PC-3 (cell line): Measurements from ENCODE around the gene MED15. TPM values are rescaled to one million over a fixed set of nuclear protein-coding genes. Genes with fewer than 3 reads are reported as not detected.

Experiments used
- ATAC-seq: fragments of 200-7000 bp; cut with Tn5 transposase; 2 replicates; pipeline ENCODE4 v1.9.1; 2020; ENCODE audit warnings: mild to moderate bottlenecking, moderate library complexity
- BruUV-seq: library from RNA; stranded (reverse); fragments of 400-500 nt; replicated peaks from 2 replicates; lab custom pipeline; 2021; lab: Mats Ljungman, UMichigan
- CTCF ChIA-PET: fragments of 300-600 bp; sonication (Branson Sonifier 250); formaldehyde crosslinking; loops from one replicate; lab custom pipeline; 2022; ENCODE audit warnings: antibody characterized with exemption; lab: Charles Lee
- POLR2A ChIA-PET: fragments of 300-600 bp; sonication (Branson Sonifier 250); formaldehyde crosslinking; loops from one replicate; lab custom pipeline; 2022; ENCODE audit warnings: antibody characterized with exemption; ENCODE audit not compliant: unreplicated experiment; lab: Charles Lee
- DNase-seq: peaks from one replicate; pipeline ENCODE4 v3.0.0-alpha.2; 2015
- H2AFZ ChIP-seq: fragments of 300-600 bp; sonication (generic); 2 replicates; pipeline ENCODE4 v1.6.0; 2016; ENCODE audit warnings: antibody characterized with exemption, low read length
- H3F3A ChIP-seq: fragments of 300-600 bp; sonication (generic); one replicate; pipeline ENCODE4 v1.6.0; 2017; ENCODE audit warnings: antibody characterized with exemption, low read length, control low read depth, mild to moderate bottlenecking; ENCODE audit not compliant: unreplicated experiment
- H3K27ac ChIP-seq: fragments of 300-600 bp; sonication (generic); 2 replicates; pipeline ENCODE4 v1.5.1; 2016; ENCODE audit warnings: mild to moderate bottlenecking, low read length
- H3K27me3 ChIP-seq: fragments of 300-600 bp; sonication (generic); 2 replicates; pipeline ENCODE4 v1.6.1; 2016; ENCODE audit warnings: low read length, mixed read lengths
- H3K36me3 ChIP-seq: fragments of 300-600 bp; sonication (generic); 2 replicates; pipeline ENCODE4 v1.6.1; 2016; ENCODE audit warnings: low read depth, mixed run types, low read length, mixed read lengths
- H3K4me1 ChIP-seq: fragments of 300-600 bp; sonication (generic); 2 replicates; pipeline ENCODE4 v1.5.1; 2016; ENCODE audit warnings: low read length; ENCODE audit not compliant: insufficient read depth
- H3K4me2 ChIP-seq: fragments of 300-600 bp; sonication (generic); 2 replicates; pipeline ENCODE4 v1.6.0; 2016; ENCODE audit warnings: low read length
- H3K4me3 ChIP-seq: fragments of 300-600 bp; sonication (generic); 2 replicates; pipeline ENCODE4 v1.5.1; 2016; ENCODE audit warnings: mild to moderate bottlenecking, low read length, mixed read lengths
- H3K79me2 ChIP-seq: fragments of 300-600 bp; sonication (generic); 2 replicates; pipeline ENCODE4 v1.6.1; 2017; ENCODE audit warnings: low read length, mixed read lengths
- H3K9ac ChIP-seq: fragments of 300-600 bp; sonication (generic); 2 replicates; pipeline ENCODE4 v1.6.0; 2016; ENCODE audit warnings: mild to moderate bottlenecking, low read length
- H3K9me2 ChIP-seq: fragments of 300-600 bp; sonication (generic); replicated peaks from 2 replicates; pipeline ENCODE4 v1.6.1; 2016; ENCODE audit warnings: mixed run types, low read length, mixed read lengths
- H3K9me3 ChIP-seq: fragments of 300-600 bp; sonication (generic); 2 replicates; pipeline ENCODE4 v1.6.1; 2016; ENCODE audit warnings: low read length, mixed read lengths
- H4K20me1 ChIP-seq: fragments of 300-600 bp; sonication (generic); 2 replicates; pipeline ENCODE4 v1.6.1; 2016; ENCODE audit warnings: low read length, mixed read lengths
- CTCF ChIP-seq: fragments of 300-600 bp; sonication (generic); conservative IDR thresholded peaks from 2 replicates; pipeline ENCODE4 v1.5.1; 2017; ENCODE audit warnings: antibody characterized with exemption, low read depth, mild to moderate bottlenecking, low read length
- EZH2 ChIP-seq: fragments of 300-600 bp; sonication (generic); IDR thresholded peaks from one replicate; pipeline ENCODE4 v1.6.1; 2017; ENCODE audit warnings: antibody characterized with exemption, mild to moderate bottlenecking, low read length; ENCODE audit not compliant: unreplicated experiment
- EZH2phosphoT487 ChIP-seq: fragments of 300-600 bp; sonication (generic); IDR thresholded peaks from 2 replicates; pipeline ENCODE4 v1.6.1; 2018; ENCODE audit warnings: mild to moderate bottlenecking, antibody characterized with exemption, low read length, borderline replicate concordance
- intact Hi-C: fragments of 100-400 bp; cut with micrococcal nuclease; formaldehyde crosslinking; loops from 2 replicates; pipeline ENCODE4 v1.9.0; 2023
- total RNA-seq: library from RNA; depleted of rRNA; stranded (reverse); fragments of >200 nt; gene quantifications from 2 replicates; pipeline ENCODE4 v1.2.3, GENCODE V29; 2014

Gene MED15
- total RNA-seq, 1 experiment from 2014 or later, result 55.9 TPM

- Histone ChIP-seq H3K27me3 (no peaks in the 10 kb centered on the region), H3F3A (no peaks in the 10 kb centered on the region), H3K9me3 (no peaks in the 10 kb centered on the region), H4K20me1 (no peaks in the 10 kb centered on the region), H3K4me2 (no peak overlapping the region), H2AFZ (no peak overlapping the region), H3K79me2 (no peaks in the 10 kb centered on the region), H3K9me2 (no peaks in the 10 kb centered on the region), H3K4me1 (no peaks in the 10 kb centered on the region), H3K27ac (no peak overlapping the region), H3K4me3 (no peak overlapping the region), H3K9ac (no peak overlapping the region), H3K36me3 (peaks cover 19% of the 10 kb centered on the region)
- intact Hi-C loops, result no loop called here
- ChIA-PET CTCF (no interaction called here), POLR2A (no interaction called here)
- TF ChIP-seq EZH2phosphoT487 (no peak), EZH2 (no peak), CTCF (no peak)
- BruUV-seq, result no TSS peak
- no peak for ATAC-seq
- no peak for DNase-seq
These were observed 77.6 kb downstream of the MED15 start for GRCh38 chr22:20584872-20585638.

GRCh38 chr22:20585639-20586402 is 78.4 kb downstream of the MED15 start:
- H3K9me2 ChIP-seq, result no peaks in the 10 kb centered on the region
- no TSS peak for BruUV-seq
- CTCF ChIA-PET, result no interaction called here
- intact Hi-C loops, result no loop called here
- H3K9ac ChIP-seq, result no peak overlapping the region
- POLR2A ChIA-PET, result no interaction called here
- ATAC-seq (no peak), DNase-seq (no peak)
- H4K20me1 ChIP-seq, result no peaks in the 10 kb centered on the region
- H3K9me3 ChIP-seq, result no peaks in the 10 kb centered on the region
- no peaks in the 10 kb centered on the region for H3F3A ChIP-seq
- H3K4me1 ChIP-seq, result no peaks in the 10 kb centered on the region
- no peak overlapping the region for H3K27ac ChIP-seq
- H2AFZ ChIP-seq, result no peak overlapping the region
- H3K27me3 ChIP-seq, result no peaks in the 10 kb centered on the region
- H3K79me2 ChIP-seq, result no peaks in the 10 kb centered on the region
- H3K4me3 ChIP-seq, result no peak overlapping the region
- TF ChIP-seq CTCF, result no peak
- no peak for TF ChIP-seq EZH2
- TF ChIP-seq EZH2phosphoT487, result no peak
- H3K4me2 ChIP-seq, result no peak overlapping the region
- peaks cover 19% of the 10 kb centered on the region for H3K36me3 ChIP-seq

GRCh38 chr22:20586403-20586745 is 79.0 kb downstream of the MED15 start:
- TF ChIP-seq CTCF (no peak), EZH2phosphoT487 (no peak), EZH2 (no peak)
- Histone ChIP-seq H3K36me3 (peaks cover 19% of the 10 kb centered on the region), H3F3A (no peaks in the 10 kb centered on the region), H3K9me3 (no peaks in the 10 kb centered on the region), H3K9me2 (no peaks in the 10 kb centered on the region), H3K79me2 (no peaks in the 10 kb centered on the region), H3K4me2 (no peak overlapping the region), H2AFZ (no peak overlapping the region), H3K4me3 (no peak overlapping the region), H4K20me1 (no peaks in the 10 kb centered on the region), H3K4me1 (no peaks in the 10 kb centered on the region), H3K27me3 (no peaks in the 10 kb centered on the region), H3K27ac (no peak overlapping the region), H3K9ac (no peak overlapping the region)
- ChIA-PET POLR2A (no interaction called here), CTCF (no interaction called here)
- no peak for ATAC-seq
- intact Hi-C loops, result no loop called here
- BruUV-seq, result no TSS peak
- no peak for DNase-seq
